HG02763 (cell line): ENCODE results near the gene JAKMIP1.

Experiments used
- ATAC-seq: cut with Tn5 transposase; IDR thresholded peaks from one replicate; pipeline ENCODE4 v1.9.1; 2021; ENCODE audit warnings: mild to moderate bottlenecking, moderate library complexity; ENCODE audit not compliant: unreplicated experiment

JAKMIP1 gene

GRCh38 chr4:5976431-5976830 is 223.9 kb downstream of the JAKMIP1 start:
- ATAC-seq, result no peak
